HG03103 (cell line): ENCODE data around the gene RTN3.
"Not testable (repeated sequence)": the region's sequence is repeated elsewhere in the genome, so short reads cannot be mapped to it uniquely, and the experiment has no call there.

ENCODE experiments used
- ATAC-seq: cut with Tn5 transposase; IDR thresholded peaks from one replicate; pipeline ENCODE4 v1.9.1; 2021; ENCODE audit warnings: low read depth; ENCODE audit not compliant: unreplicated experiment

RTN3 gene

GRCh38 chr11:63680834-63681320, 423 bp upstream of the RTN3 start:
- no peak for ATAC-seq

GRCh38 chr11:63682066-63683021, 1.0 kb downstream of the RTN3 start:
- ATAC-seq, result no peak

GRCh38 chr11:63683133-63683991, 2.1 kb downstream of the RTN3 start:
- ATAC-seq, result no peak

GRCh38 chr11:63685158-63685721, 3.9 kb downstream of the RTN3 start:
- ATAC-seq, result not testable (repeated sequence)

- ATAC-seq, result no peak
These were observed 5.6 kb downstream of the RTN3 start for GRCh38 chr11:63686926-63687325.

GRCh38 chr11:63687845-63688244, 6.5 kb downstream of the RTN3 start:
- ATAC-seq, result no peak

- no peak for ATAC-seq
These were observed 13.3 kb downstream of the RTN3 start for GRCh38 chr11:63694596-63694995.

GRCh38 chr11:63698976-63699733, 17.9 kb downstream of the RTN3 start:
- no peak for ATAC-seq

GRCh38 chr11:63699896-63700295, 18.6 kb downstream of the RTN3 start:
- no peak for ATAC-seq

GRCh38 chr11:63705526-63705925, 24.2 kb downstream of the RTN3 start:
- no peak for ATAC-seq

- ATAC-seq, result no peak
These were observed 27.5 kb downstream of the RTN3 start for GRCh38 chr11:63708764-63709163.

GRCh38 chr11:63709336-63709884, 28.1 kb downstream of the RTN3 start:
- ATAC-seq, result no peak

- ATAC-seq, result no peak
These were observed 29.3 kb downstream of the RTN3 start for GRCh38 chr11:63710476-63711217.

GRCh38 chr11:63711838-63712237, 30.5 kb downstream of the RTN3 start:
- ATAC-seq, result no peak

- ATAC-seq, result no peak
These were observed 32.5 kb downstream of the RTN3 start for GRCh38 chr11:63713766-63714165.

- no peak for ATAC-seq
These were observed 34.7 kb downstream of the RTN3 start for GRCh38 chr11:63716046-63716445.

- no peak for ATAC-seq
These were observed 37.7 kb downstream of the RTN3 start for GRCh38 chr11:63719001-63719400.

GRCh38 chr11:63719987-63720386, 38.7 kb downstream of the RTN3 start:
- no peak for ATAC-seq

GRCh38 chr11:63720611-63721010, 39.3 kb downstream of the RTN3 start:
- no peak for ATAC-seq
